GM23338 (cell line): Measurements from ENCODE around the gene C17orf50. TPM values are rescaled to one million over a fixed set of nuclear protein-coding genes. Genes with fewer than 3 reads are reported as not detected.

Experiments
- ATAC-seq: fragments of 200-7000 bp; cut with Tn5 transposase; 3 replicates; pipeline ENCODE4 v1.9.1; 2020
- DNase-seq: peaks from one replicate; pipeline ENCODE4 v3.0.0-alpha.2; 2015; ENCODE audit warnings: low spot score
- H2AFZ ChIP-seq: fragments of 200-600 bp; sonication (generic); 2 replicates; pipeline ENCODE4 v1.8.0; 2016; ENCODE audit warnings: antibody characterized with exemption, mild to moderate bottlenecking, moderate library complexity
- H3F3A ChIP-seq: fragments of 200-600 bp; sonication (generic); replicated peaks from 2 replicates; pipeline ENCODE4 v1.8.0; 2017; ENCODE audit warnings: antibody characterized with exemption, mixed run types, low read depth
- H3K27ac ChIP-seq: fragments of 200-600 bp; sonication (generic); 2 replicates; pipeline ENCODE4 v1.6.1; 2016; ENCODE audit warnings: low read depth
- H3K27me3 ChIP-seq: fragments of 200-600 bp; sonication (generic); 2 replicates; pipeline ENCODE4 v1.8.0; 2016; ENCODE audit warnings: mild to moderate bottlenecking, mixed run types, moderate library complexity; ENCODE audit not compliant: insufficient read depth
- H3K36me3 ChIP-seq: fragments of 200-600 bp; sonication (generic); 2 replicates; pipeline ENCODE4 v1.8.0; 2016; ENCODE audit warnings: mild to moderate bottlenecking; ENCODE audit not compliant: insufficient read depth
- H3K4me1 ChIP-seq: fragments of 200-600 bp; sonication (generic); 2 replicates; pipeline ENCODE4 v1.8.0; 2016; ENCODE audit warnings: mild to moderate bottlenecking, moderate library complexity; ENCODE audit not compliant: insufficient read depth
- H3K4me2 ChIP-seq: fragments of 200-600 bp; sonication (generic); 2 replicates; pipeline ENCODE4 v1.7.1; 2017; ENCODE audit warnings: mixed run types
- H3K4me3 ChIP-seq: fragments of 200-600 bp; sonication (generic); 2 replicates; pipeline ENCODE4 v1.6.1; 2016; ENCODE audit warnings: mixed run types
- H3K79me2 ChIP-seq: fragments of 200-600 bp; sonication (generic); replicated peaks from 2 replicates; pipeline ENCODE4 v1.8.0; 2017; ENCODE audit warnings: mild to moderate bottlenecking; ENCODE audit not compliant: insufficient read depth
- H3K9me2 ChIP-seq: fragments of 200-600 bp; sonication (generic); 2 replicates; pipeline ENCODE4 v1.8.0; 2017; ENCODE audit not compliant: insufficient read depth
- H4K20me1 ChIP-seq: fragments of 200-600 bp; sonication (generic); replicated peaks from 2 replicates; pipeline ENCODE4 v1.8.0; 2017; ENCODE audit warnings: mild to moderate bottlenecking; ENCODE audit not compliant: insufficient read depth
- H3K27ac Mint-ChIP-seq: 2 replicates; pipeline ENCODE4 v1.8.0; 2020; ENCODE audit warnings: inconsistent platforms, mild to moderate bottlenecking, moderate library complexity, mixed read lengths
- H3K27me3 Mint-ChIP-seq: 3 replicates; pipeline ENCODE4 v1.8.0; 2022; ENCODE audit warnings: low read depth, mild to moderate bottlenecking, moderate library complexity, mixed read lengths, inconsistent platforms; ENCODE audit not compliant: insufficient read depth, poor library complexity
- H3K36me3 Mint-ChIP-seq: 3 replicates; pipeline ENCODE4 v1.8.0; 2021; ENCODE audit warnings: low read depth, mild to moderate bottlenecking, inconsistent platforms, moderate library complexity, mixed read lengths
- H3K4me1 Mint-ChIP-seq: 3 replicates; pipeline ENCODE4 v1.8.0; 2020; ENCODE audit warnings: mild to moderate bottlenecking, inconsistent platforms, mixed read lengths
- H3K4me3 Mint-ChIP-seq: 3 replicates; pipeline ENCODE4 v1.8.0; 2021; ENCODE audit warnings: moderate library complexity, mild to moderate bottlenecking, inconsistent platforms, mixed read lengths
- H3K9me3 Mint-ChIP-seq: 3 replicates; pipeline ENCODE4 v1.8.0; 2020; ENCODE audit warnings: moderate library complexity, mild to moderate bottlenecking, inconsistent platforms, mixed read lengths
- CREB1 ChIP-seq: fragments of 250-450 bp; sonication (Bioruptor Pico); IDR thresholded peaks from 2 replicates; pipeline ENCODE4 v1.5.0; 2020; ENCODE audit warnings: low read depth, mild to moderate bottlenecking, moderate library complexity
- JUNB ChIP-seq: IDR thresholded peaks from one replicate; pipeline ENCODE4 v1.6.1; 2016; ENCODE audit warnings: antibody characterized with exemption; ENCODE audit not compliant: unreplicated experiment
- ZNF114 ChIP-seq: fragments of 250-450 bp; sonication (Bioruptor Pico); IDR thresholded peaks from 2 replicates; pipeline ENCODE4 v1.5.0; 2020; ENCODE audit warnings: mild to moderate bottlenecking, moderate library complexity
- polyA plus RNA-seq: library from polyadenylated mRNA; unstranded; fragments of >200 nt; fragmentation: Nextera tagmentation; extraction: Ambion mirVana; gene quantifications from 2 replicates; pipeline ENCODE4 v1.2.1, GENCODE V29; 2016
- total RNA-seq: library from RNA; depleted of rRNA; stranded (reverse); fragments of >200 nt; shearing (Covaris generic); gene quantifications from 2 replicates; pipeline ENCODE4 v1.2.3, GENCODE V29; 2014
- TF ChIP-seq, protein P1 (sequence below), 2 experiments: fragments of 200-600 bp in 1 of 2; sonication (generic) in 1 of 2; conservative IDR thresholded peaks; 2 replicates each; pipeline versions ENCODE4 v1.5.1 to v1.6.1; 2016 to 2017; ENCODE audit warnings: antibody characterized with exemption in 2 of 2, low read depth in 2 of 2, mild to moderate bottlenecking in 2 of 2, moderate library complexity in 1 of 2
- TF ChIP-seq, protein P2 (sequence below): fragments of 250-450 bp; sonication (Bioruptor Pico); IDR thresholded peaks from 2 replicates; pipeline ENCODE4 v1.5.0; 2020; ENCODE audit warnings: mild to moderate bottlenecking, moderate library complexity
- TF ChIP-seq, protein P3 (sequence below): IDR thresholded peaks from 2 replicates; pipeline ENCODE4 v1.6.1; 2016; ENCODE audit warnings: antibody characterized with exemption

The C17orf50 gene
- total and polyA plus RNA-seq, 2 experiments from 2014 or later = 0.74 to 1.6 TPM

GRCh38 chr17:35749560-35750412 lies 10.9 kb upstream of the C17orf50 start:
- Histone ChIP-seq H2AFZ (peak overlapping the region; percentile 97), H3K79me2 (no peaks in the 10 kb centered on the region), H3K4me3 (peak overlapping the region; percentile 59), H3K27me3 (peaks cover 24% of the 10 kb centered on the region), H3F3A (no peaks in the 10 kb centered on the region), H3K9me2 (no peaks in the 10 kb centered on the region), H4K20me1 (no peaks in the 10 kb centered on the region), H3K36me3 (no peaks in the 10 kb centered on the region), H3K27ac (no peak overlapping the region), H3K4me1 (peaks cover 6% of the 10 kb centered on the region; the same call in 1 of the 2 replicates), H3K4me2 (peak overlapping the region; percentile 89)
- no peaks in the 10 kb centered on the region for H3K9me3 Mint-ChIP-seq
- peak; percentile 53 for ATAC-seq
- H3K4me3 Mint-ChIP-seq = peak overlapping the region; percentile 64
- peak; percentile 59 for DNase-seq
- H3K27me3 Mint-ChIP-seq = peaks cover 36% of the 10 kb centered on the region
- TF ChIP-seq ZNF114 (CRISPR knock-in tag) = no peak
- TF ChIP-seq, protein P1, sequence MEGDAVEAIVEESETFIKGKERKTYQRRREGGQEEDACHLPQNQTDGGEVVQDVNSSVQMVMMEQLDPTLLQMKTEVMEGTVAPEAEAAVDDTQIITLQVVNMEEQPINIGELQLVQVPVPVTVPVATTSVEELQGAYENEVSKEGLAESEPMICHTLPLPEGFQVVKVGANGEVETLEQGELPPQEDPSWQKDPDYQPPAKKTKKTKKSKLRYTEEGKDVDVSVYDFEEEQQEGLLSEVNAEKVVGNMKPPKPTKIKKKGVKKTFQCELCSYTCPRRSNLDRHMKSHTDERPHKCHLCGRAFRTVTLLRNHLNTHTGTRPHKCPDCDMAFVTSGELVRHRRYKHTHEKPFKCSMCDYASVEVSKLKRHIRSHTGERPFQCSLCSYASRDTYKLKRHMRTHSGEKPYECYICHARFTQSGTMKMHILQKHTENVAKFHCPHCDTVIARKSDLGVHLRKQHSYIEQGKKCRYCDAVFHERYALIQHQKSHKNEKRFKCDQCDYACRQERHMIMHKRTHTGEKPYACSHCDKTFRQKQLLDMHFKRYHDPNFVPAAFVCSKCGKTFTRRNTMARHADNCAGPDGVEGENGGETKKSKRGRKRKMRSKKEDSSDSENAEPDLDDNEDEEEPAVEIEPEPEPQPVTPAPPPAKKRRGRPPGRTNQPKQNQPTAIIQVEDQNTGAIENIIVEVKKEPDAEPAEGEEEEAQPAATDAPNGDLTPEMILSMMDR (conservative IDR thresholded peaks at IDR 0.05; ENCODE audit: low read depth in 2 of 2) = peak in 1 of 2 experiments; percentile 24; a peak in 3 of 4 replicates
- H3K27ac Mint-ChIP-seq = no peak overlapping the region
- H3K4me1 Mint-ChIP-seq = peaks cover 31% of the 10 kb centered on the region
- H3K36me3 Mint-ChIP-seq = no peaks in the 10 kb centered on the region

GRCh38 chr17:35750526-35751395 lies 9.9 kb upstream of the C17orf50 start:
- H3K4me3 ChIP-seq = peak overlapping the region; percentile 59
- H4K20me1 ChIP-seq = no peaks in the 10 kb centered on the region
- no peaks in the 10 kb centered on the region for H3K9me2 ChIP-seq
- H3K79me2 ChIP-seq = no peaks in the 10 kb centered on the region
- no peaks in the 10 kb centered on the region for H3K36me3 Mint-ChIP-seq
- ATAC-seq = no peak; the same call in 2 of the 3 replicates
- peaks cover 36% of the 10 kb centered on the region for H3K27me3 Mint-ChIP-seq
- H3K9me3 Mint-ChIP-seq = no peaks in the 10 kb centered on the region
- H3K4me1 ChIP-seq = peaks cover 6% of the 10 kb centered on the region; the same call in 1 of the 2 replicates
- no peak overlapping the region for H3K27ac Mint-ChIP-seq
- H3K27me3 ChIP-seq = peaks cover 24% of the 10 kb centered on the region
- peak overlapping the region; percentile 64 for H3K4me3 Mint-ChIP-seq
- no peak overlapping the region for H3K27ac ChIP-seq
- no peak for DNase-seq
- peak overlapping the region; percentile 89 for H3K4me2 ChIP-seq
- peaks cover 31% of the 10 kb centered on the region for H3K4me1 Mint-ChIP-seq
- H3F3A ChIP-seq = no peaks in the 10 kb centered on the region
- H2AFZ ChIP-seq = peak overlapping the region; percentile 97
- H3K36me3 ChIP-seq = no peaks in the 10 kb centered on the region
- TF ChIP-seq, protein P2, sequence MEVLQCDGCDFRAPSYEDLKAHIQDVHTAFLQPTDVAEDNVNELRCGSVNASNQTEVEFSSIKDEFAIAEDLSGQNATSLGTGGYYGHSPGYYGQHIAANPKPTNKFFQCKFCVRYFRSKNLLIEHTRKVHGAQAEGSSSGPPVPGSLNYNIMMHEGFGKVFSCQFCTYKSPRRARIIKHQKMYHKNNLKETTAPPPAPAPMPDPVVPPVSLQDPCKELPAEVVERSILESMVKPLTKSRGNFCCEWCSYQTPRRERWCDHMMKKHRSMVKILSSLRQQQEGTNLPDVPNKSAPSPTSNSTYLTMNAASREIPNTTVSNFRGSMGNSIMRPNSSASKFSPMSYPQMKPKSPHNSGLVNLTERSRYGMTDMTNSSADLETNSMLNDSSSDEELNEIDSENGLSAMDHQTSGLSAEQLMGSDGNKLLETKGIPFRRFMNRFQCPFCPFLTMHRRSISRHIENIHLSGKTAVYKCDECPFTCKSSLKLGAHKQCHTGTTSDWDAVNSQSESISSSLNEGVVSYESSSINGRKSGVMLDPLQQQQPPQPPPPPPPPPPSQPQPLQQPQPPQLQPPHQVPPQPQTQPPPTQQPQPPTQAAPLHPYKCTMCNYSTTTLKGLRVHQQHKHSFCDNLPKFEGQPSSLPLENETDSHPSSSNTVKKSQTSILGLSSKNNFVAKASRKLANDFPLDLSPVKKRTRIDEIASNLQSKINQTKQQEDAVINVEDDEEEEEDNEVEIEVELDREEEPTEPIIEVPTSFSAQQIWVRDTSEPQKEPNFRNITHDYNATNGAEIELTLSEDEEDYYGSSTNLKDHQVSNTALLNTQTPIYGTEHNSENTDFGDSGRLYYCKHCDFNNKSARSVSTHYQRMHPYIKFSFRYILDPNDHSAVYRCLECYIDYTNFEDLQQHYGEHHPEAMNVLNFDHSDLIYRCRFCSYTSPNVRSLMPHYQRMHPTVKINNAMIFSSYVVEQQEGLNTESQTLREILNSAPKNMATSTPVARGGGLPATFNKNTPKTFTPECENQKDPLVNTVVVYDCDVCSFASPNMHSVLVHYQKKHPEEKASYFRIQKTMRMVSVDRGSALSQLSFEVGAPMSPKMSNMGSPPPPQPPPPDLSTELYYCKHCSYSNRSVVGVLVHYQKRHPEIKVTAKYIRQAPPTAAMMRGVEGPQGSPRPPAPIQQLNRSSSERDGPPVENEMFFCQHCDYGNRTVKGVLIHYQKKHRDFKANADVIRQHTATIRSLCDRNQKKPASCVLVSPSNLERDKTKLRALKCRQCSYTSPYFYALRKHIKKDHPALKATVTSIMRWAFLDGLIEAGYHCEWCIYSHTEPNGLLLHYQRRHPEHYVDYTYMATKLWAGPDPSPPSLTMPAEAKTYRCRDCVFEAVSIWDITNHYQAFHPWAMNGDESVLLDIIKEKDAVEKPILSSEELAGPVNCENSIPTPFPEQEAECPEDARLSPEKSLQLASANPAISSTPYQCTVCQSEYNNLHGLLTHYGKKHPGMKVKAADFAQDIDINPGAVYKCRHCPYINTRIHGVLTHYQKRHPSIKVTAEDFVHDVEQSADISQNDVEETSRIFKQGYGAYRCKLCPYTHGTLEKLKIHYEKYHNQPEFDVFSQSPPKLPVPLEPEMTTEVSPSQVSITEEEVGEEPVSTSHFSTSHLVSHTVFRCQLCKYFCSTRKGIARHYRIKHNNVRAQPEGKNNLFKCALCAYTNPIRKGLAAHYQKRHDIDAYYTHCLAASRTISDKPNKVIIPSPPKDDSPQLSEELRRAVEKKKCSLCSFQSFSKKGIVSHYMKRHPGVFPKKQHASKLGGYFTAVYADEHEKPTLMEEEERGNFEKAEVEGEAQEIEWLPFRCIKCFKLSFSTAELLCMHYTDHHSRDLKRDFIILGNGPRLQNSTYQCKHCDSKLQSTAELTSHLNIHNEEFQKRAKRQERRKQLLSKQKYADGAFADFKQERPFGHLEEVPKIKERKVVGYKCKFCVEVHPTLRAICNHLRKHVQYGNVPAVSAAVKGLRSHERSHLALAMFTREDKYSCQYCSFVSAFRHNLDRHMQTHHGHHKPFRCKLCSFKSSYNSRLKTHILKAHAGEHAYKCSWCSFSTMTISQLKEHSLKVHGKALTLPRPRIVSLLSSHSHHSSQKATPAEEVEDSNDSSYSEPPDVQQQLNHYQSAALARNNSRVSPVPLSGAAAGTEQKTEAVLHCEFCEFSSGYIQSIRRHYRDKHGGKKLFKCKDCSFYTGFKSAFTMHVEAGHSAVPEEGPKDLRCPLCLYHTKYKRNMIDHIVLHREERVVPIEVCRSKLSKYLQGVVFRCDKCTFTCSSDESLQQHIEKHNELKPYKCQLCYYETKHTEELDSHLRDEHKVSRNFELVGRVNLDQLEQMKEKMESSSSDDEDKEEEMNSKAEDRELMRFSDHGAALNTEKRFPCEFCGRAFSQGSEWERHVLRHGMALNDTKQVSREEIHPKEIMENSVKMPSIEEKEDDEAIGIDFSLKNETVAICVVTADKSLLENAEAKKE (CRISPR knock-in tag) = no peak
- TF ChIP-seq, protein P3, sequence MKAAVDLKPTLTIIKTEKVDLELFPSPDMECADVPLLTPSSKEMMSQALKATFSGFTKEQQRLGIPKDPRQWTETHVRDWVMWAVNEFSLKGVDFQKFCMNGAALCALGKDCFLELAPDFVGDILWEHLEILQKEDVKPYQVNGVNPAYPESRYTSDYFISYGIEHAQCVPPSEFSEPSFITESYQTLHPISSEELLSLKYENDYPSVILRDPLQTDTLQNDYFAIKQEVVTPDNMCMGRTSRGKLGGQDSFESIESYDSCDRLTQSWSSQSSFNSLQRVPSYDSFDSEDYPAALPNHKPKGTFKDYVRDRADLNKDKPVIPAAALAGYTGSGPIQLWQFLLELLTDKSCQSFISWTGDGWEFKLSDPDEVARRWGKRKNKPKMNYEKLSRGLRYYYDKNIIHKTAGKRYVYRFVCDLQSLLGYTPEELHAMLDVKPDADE = no peak
- TF ChIP-seq CREB1 (CRISPR knock-in tag) (no peak), JUNB (no peak)
